OCI-LY7 (cell line): ENCODE results near the gene IFITM10. TPM values are rescaled to one million over a fixed set of nuclear protein-coding genes. Genes with fewer than 3 reads are reported as not detected.
"Not testable (repeated sequence)": the region's sequence is repeated elsewhere in the genome, so short reads cannot be mapped to it uniquely, and the experiment has no call there.

Source experiments
- BruUV-seq: library from RNA; stranded (reverse); fragments of 400-500 nt; replicated peaks from 2 replicates; lab custom pipeline; 2021; lab: Mats Ljungman, UMichigan
- CTCF ChIA-PET: fragments of 300-600 bp; sonication (Branson Sonifier 250); formaldehyde crosslinking; loops from one replicate; lab custom pipeline; 2022; ENCODE audit warnings: antibody characterized with exemption; ENCODE audit not compliant: unreplicated experiment; lab: Charles Lee
- POLR2A ChIA-PET: fragments of 300-600 bp; sonication (Branson Sonifier 250); formaldehyde crosslinking; loops from one replicate; lab custom pipeline; 2022; ENCODE audit warnings: antibody characterized with exemption; lab: Charles Lee
- DNase-seq: peaks from one replicate; pipeline ENCODE4 v3.0.0-alpha.2; 2015; ENCODE audit warnings: low spot score
- H2AFZ ChIP-seq: fragments of 200-600 bp; sonication (generic), shearing (Covaris generic); 2 replicates; pipeline ENCODE4 v1.6.1; 2014; ENCODE audit warnings: mild to moderate bottlenecking, antibody characterized with exemption, low read length, moderate library complexity
- H3K27ac ChIP-seq: fragments of 200-600 bp; sonication (generic); 2 replicates; pipeline ENCODE4 v1.5.1; 2014; ENCODE audit warnings: mixed run types, low read depth, mild to moderate bottlenecking, moderate library complexity, low read length, inconsistent platforms; ENCODE audit not compliant: poor library complexity, severe bottlenecking
- H3K36me3 ChIP-seq: fragments of 200-600 bp; sonication (generic); 2 replicates; pipeline ENCODE4 v1.6.1; 2014; ENCODE audit warnings: mild to moderate bottlenecking, antibody characterized with exemption, low read length, moderate library complexity, mixed read lengths; ENCODE audit not compliant: insufficient read depth
- H3K4me1 ChIP-seq: fragments of 200-600 bp; sonication (generic); 2 replicates; pipeline ENCODE4 v1.5.1; 2014; ENCODE audit warnings: mild to moderate bottlenecking, low read length; ENCODE audit not compliant: insufficient read depth, poor library complexity, severe bottlenecking
- H3K4me2 ChIP-seq: fragments of 200-600 bp; sonication (generic); 2 replicates; pipeline ENCODE4 v1.6.1; 2014; ENCODE audit warnings: mild to moderate bottlenecking, low read length
- H3K4me3 ChIP-seq: fragments of 200-600 bp; sonication (generic); 2 replicates; pipeline ENCODE4 v1.5.1; 2014; ENCODE audit warnings: mild to moderate bottlenecking, low read depth, low read length; ENCODE audit not compliant: poor library complexity, severe bottlenecking
- H3K79me2 ChIP-seq: fragments of 200-600 bp; sonication (generic); 2 replicates; pipeline ENCODE4 v1.6.1; 2016; ENCODE audit warnings: low read depth, mild to moderate bottlenecking, low read length, moderate library complexity, mixed read lengths; ENCODE audit not compliant: insufficient read depth
- H3K9me2 ChIP-seq: fragments of 200-600 bp; sonication (generic); 2 replicates; pipeline ENCODE4 v1.6.1; 2016; ENCODE audit warnings: mild to moderate bottlenecking, low read length, mixed read lengths; ENCODE audit not compliant: insufficient read depth
- H3K9me3 ChIP-seq: fragments of 200-600 bp; sonication (generic); 2 replicates; pipeline ENCODE4 v1.6.1; 2014; ENCODE audit warnings: mild to moderate bottlenecking, mixed run types, low read length, mixed read lengths
- H4K20me1 ChIP-seq: fragments of 200-600 bp; sonication (generic); 2 replicates; pipeline ENCODE4 v1.6.1; 2014; ENCODE audit warnings: mild to moderate bottlenecking, antibody characterized with exemption, low read length, moderate library complexity, mixed read lengths; ENCODE audit not compliant: insufficient read depth
- intact Hi-C: fragments of 100-400 bp; cut with micrococcal nuclease; formaldehyde crosslinking; loops from one replicate; pipeline ENCODE4 v1.10.0; 2022; ENCODE audit not compliant: unreplicated experiment
- total RNA-seq, 2 experiments: library from RNA; depleted of rRNA in 1 of 2; stranded (reverse); fragments of >200 nt in 1 of 2; shearing (Covaris generic) in 1 of 2; gene quantifications; 2 replicates each; pipeline ENCODE4 v1.2.3, GENCODE V29; 2014 to 2022

IFITM10 gene
- total RNA-seq, 2 experiments from 2014 or later, result 0.30 to 0.38 TPM

GRCh38 chr11:1684886-1685874 lies 65.2 kb downstream of the IFITM10 start:
- H3K4me2 ChIP-seq, H3K4me3 ChIP-seq, CTCF ChIA-PET, H2AFZ ChIP-seq, H3K27ac ChIP-seq, intact Hi-C loops, POLR2A ChIA-PET, H3K9me3 ChIP-seq, H3K4me1 ChIP-seq, DNase-seq, H4K20me1 ChIP-seq, H3K79me2 ChIP-seq, BruUV-seq, H3K36me3 ChIP-seq, H3K9me2 ChIP-seq: not testable (repeated sequence)

DNA sequence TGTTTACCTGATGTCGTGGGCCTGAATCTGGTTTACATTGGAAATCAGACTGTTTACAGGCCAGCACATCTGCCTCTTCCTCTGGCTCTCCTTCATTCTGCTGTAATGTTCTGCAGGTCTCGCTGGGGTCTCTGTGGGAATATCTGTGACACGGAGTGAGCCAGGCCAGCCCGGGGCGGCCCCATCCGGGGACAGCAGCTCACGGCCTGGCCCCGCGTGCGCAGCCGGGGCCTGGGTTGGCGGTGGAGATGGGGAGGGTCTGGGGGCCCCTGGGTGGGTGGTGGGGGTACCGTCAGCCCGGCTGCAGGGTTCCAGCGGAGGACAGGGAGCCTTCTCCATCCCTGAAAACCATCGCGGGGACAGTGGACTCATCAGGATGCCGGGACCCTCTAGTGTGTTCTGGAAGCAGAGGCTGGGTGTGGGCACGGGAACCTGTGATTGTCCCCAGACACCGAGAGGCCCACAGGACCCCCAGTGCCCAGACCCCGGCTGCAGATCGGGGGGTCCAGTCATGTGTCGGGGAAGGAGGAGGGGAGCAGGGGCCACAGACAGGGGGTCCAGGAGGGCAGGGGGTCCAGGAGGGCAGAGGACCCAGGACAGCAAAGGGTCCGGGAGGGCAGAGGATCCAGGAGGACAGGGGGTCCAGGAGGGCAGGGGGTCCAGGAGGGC lies 66.4 kb downstream of the IFITM10 start:
- H3K9me3 ChIP-seq, H3K4me2 ChIP-seq, DNase-seq, H4K20me1 ChIP-seq, H2AFZ ChIP-seq, BruUV-seq, POLR2A ChIA-PET, H3K4me1 ChIP-seq, H3K4me3 ChIP-seq, H3K27ac ChIP-seq, H3K9me2 ChIP-seq, intact Hi-C loops, CTCF ChIA-PET, H3K36me3 ChIP-seq, H3K79me2 ChIP-seq: not testable (repeated sequence)

GRCh38 chr11:1683216-1683615 lies 67.2 kb downstream of the IFITM10 start:
- H3K9me3 ChIP-seq, CTCF ChIA-PET, H3K36me3 ChIP-seq, BruUV-seq, H3K4me3 ChIP-seq, H3K9me2 ChIP-seq, intact Hi-C loops, H2AFZ ChIP-seq, H3K27ac ChIP-seq, POLR2A ChIA-PET, DNase-seq, H3K4me2 ChIP-seq, H3K4me1 ChIP-seq, H4K20me1 ChIP-seq, H3K79me2 ChIP-seq: not testable (repeated sequence)

Other genes with a start within 250 kb of the IFITM10 start
- not detected in 2 replicates for gene DUSP8, start 178.3 kb downstream of the IFITM10 start, total RNA-seq (2014; rRNA removed; shearing (Covaris generic))
- gene DUSP8, start 178.3 kb downstream of the IFITM10 start, total RNA-seq (2022), result not detected in 2 replicates
- gene KRTAP5-1, start 165.3 kb downstream of the IFITM10 start, total RNA-seq (2014; rRNA removed; shearing (Covaris generic)), result not detected in 2 replicates
- not detected in 2 replicates for gene KRTAP5-1, start 165.3 kb downstream of the IFITM10 start, total RNA-seq (2022)
- not detected in 2 replicates for gene KRTAP5-2, start 152.3 kb downstream of the IFITM10 start, total RNA-seq (2014; rRNA removed; shearing (Covaris generic))
- gene KRTAP5-2, start 152.3 kb downstream of the IFITM10 start, total RNA-seq (2022), result not detected in 2 replicates
- gene KRTAP5-3, start 142.1 kb downstream of the IFITM10 start, total RNA-seq (2014; rRNA removed; shearing (Covaris generic)), result not detected in 2 replicates
- not detected in 2 replicates for gene KRTAP5-3, start 142.1 kb downstream of the IFITM10 start, total RNA-seq (2022)
- gene KRTAP5-4, start 128.5 kb downstream of the IFITM10 start, total RNA-seq (2014; rRNA removed; shearing (Covaris generic)), result not detected in 2 replicates
- not detected in 2 replicates for gene KRTAP5-4, start 128.5 kb downstream of the IFITM10 start, total RNA-seq (2022)
- not detected in 2 replicates for gene KRTAP5-5, start 120.8 kb downstream of the IFITM10 start, total RNA-seq (2014; rRNA removed; shearing (Covaris generic))
- not detected in 2 replicates for gene KRTAP5-5, start 120.8 kb downstream of the IFITM10 start, total RNA-seq (2022)
- gene KRTAP5-6, start 53.4 kb downstream of the IFITM10 start, total RNA-seq (2014; rRNA removed; shearing (Covaris generic)), result not detected in 2 replicates
- not detected in 2 replicates for gene KRTAP5-6, start 53.4 kb downstream of the IFITM10 start, total RNA-seq (2022)
- 27.7 and 31.7 TPM in 2 replicates for gene CTSD, start 13.3 kb upstream of the IFITM10 start, total RNA-seq (2014; rRNA removed; shearing (Covaris generic))
- gene CTSD, start 13.3 kb upstream of the IFITM10 start, total RNA-seq (2022), result 35.5 and 44.1 TPM in 2 replicates
- gene SYT8, start 84.4 kb upstream of the IFITM10 start, total RNA-seq (2014; rRNA removed; shearing (Covaris generic)), result not detected in 2 replicates
- gene SYT8, start 84.4 kb upstream of the IFITM10 start, total RNA-seq (2022), result not detected in 2 replicates
- 2.5 and 7.3 TPM in 2 replicates for gene TNNI2, start 88.4 kb upstream of the IFITM10 start, total RNA-seq (2014; rRNA removed; shearing (Covaris generic))
- gene TNNI2, start 88.4 kb upstream of the IFITM10 start, total RNA-seq (2022), result 8.7 and 14.3 TPM in 2 replicates
- gene LSP1, start 102.5 kb upstream of the IFITM10 start, total RNA-seq (2014; rRNA removed; shearing (Covaris generic)), result 195 and 232 TPM in 2 replicates
- 225 and 303 TPM in 2 replicates for gene LSP1, start 102.5 kb upstream of the IFITM10 start, total RNA-seq (2022)
- gene PRR33, start 141.3 kb upstream of the IFITM10 start, total RNA-seq (2014; rRNA removed; shearing (Covaris generic)), result not detected in 2 replicates
- gene PRR33, start 141.3 kb upstream of the IFITM10 start, total RNA-seq (2022), result not detected in 2 replicates
- gene TNNT3, start 169.1 kb upstream of the IFITM10 start, total RNA-seq (2014; rRNA removed; shearing (Covaris generic)), result 6.2 and 10.0 TPM in 2 replicates
- 4.7 and 5.8 TPM in 2 replicates for gene TNNT3, start 169.1 kb upstream of the IFITM10 start, total RNA-seq (2022)
- 149 and 199 TPM in 2 replicates for gene MRPL23, start 196.7 kb upstream of the IFITM10 start, total RNA-seq (2014; rRNA removed; shearing (Covaris generic))
- 107 and 131 TPM in 2 replicates for gene MRPL23, start 196.7 kb upstream of the IFITM10 start, total RNA-seq (2022)
- not detected in 2 replicates for gene H19, start 247.2 kb upstream of the IFITM10 start, total RNA-seq (2014; rRNA removed; shearing (Covaris generic))
- gene H19, start 247.2 kb upstream of the IFITM10 start, total RNA-seq (2022), result not detected in 2 replicates